ENCODE measurements around the gene EBF3. TPM values are rescaled to one million over a fixed set of nuclear protein-coding genes. Genes with fewer than 3 reads are reported as not detected.

The EBF3 gene
- total RNA-seq, 1 experiment from 2014 or later = not detected

GRCh38 chr10:130000918-130001317 lies 36.8 kb upstream of the EBF3 start:
- H3K4me3 Mint-ChIP-seq (ENCODE audit: unreplicated experiment) = no peak overlapping the region
- no peak for DNase-seq (ENCODE audit: unreplicated experiment)
- H3K4me1 Mint-ChIP-seq (ENCODE audit: insufficient read depth, unreplicated experiment) = no peaks in the 10 kb centered on the region
- H3K27me3 Mint-ChIP-seq (ENCODE audit: insufficient read depth, unreplicated experiment) = no peaks in the 10 kb centered on the region
- H3K27ac Mint-ChIP-seq (ENCODE audit: low read depth, unreplicated experiment) = no peak overlapping the region
- H3K9me3 Mint-ChIP-seq (ENCODE audit: unreplicated experiment) = peaks cover 6% of the 10 kb centered on the region
- H3K36me3 Mint-ChIP-seq (ENCODE audit: insufficient read depth, unreplicated experiment) = no peaks in the 10 kb centered on the region
- ChIA-PET CTCF (no interaction called here), POLR2A (no interaction called here)
- no TSS peak for BruUV-seq (replicated peaks)
- intact Hi-C loops (cut with micrococcal nuclease) = no loop called here
- TF ChIP-seq, protein P1, sequence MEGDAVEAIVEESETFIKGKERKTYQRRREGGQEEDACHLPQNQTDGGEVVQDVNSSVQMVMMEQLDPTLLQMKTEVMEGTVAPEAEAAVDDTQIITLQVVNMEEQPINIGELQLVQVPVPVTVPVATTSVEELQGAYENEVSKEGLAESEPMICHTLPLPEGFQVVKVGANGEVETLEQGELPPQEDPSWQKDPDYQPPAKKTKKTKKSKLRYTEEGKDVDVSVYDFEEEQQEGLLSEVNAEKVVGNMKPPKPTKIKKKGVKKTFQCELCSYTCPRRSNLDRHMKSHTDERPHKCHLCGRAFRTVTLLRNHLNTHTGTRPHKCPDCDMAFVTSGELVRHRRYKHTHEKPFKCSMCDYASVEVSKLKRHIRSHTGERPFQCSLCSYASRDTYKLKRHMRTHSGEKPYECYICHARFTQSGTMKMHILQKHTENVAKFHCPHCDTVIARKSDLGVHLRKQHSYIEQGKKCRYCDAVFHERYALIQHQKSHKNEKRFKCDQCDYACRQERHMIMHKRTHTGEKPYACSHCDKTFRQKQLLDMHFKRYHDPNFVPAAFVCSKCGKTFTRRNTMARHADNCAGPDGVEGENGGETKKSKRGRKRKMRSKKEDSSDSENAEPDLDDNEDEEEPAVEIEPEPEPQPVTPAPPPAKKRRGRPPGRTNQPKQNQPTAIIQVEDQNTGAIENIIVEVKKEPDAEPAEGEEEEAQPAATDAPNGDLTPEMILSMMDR (IDR thresholded peaks at IDR 0.05; ENCODE audit: unreplicated experiment) = no peak

GRCh38 chr10:129999140-129999539 lies 35.1 kb upstream of the EBF3 start:
- H3K9me3 Mint-ChIP-seq (ENCODE audit: unreplicated experiment) = peaks cover 13% of the 10 kb centered on the region
- POLR2A ChIA-PET = no interaction called here
- no peak for DNase-seq (ENCODE audit: unreplicated experiment)
- H3K4me3 Mint-ChIP-seq (ENCODE audit: unreplicated experiment) = no peak overlapping the region
- no peaks in the 10 kb centered on the region for H3K27me3 Mint-ChIP-seq (ENCODE audit: insufficient read depth, unreplicated experiment)
- TF ChIP-seq, protein P1 (IDR thresholded peaks at IDR 0.05; ENCODE audit: unreplicated experiment) = no peak
- no peaks in the 10 kb centered on the region for H3K36me3 Mint-ChIP-seq (ENCODE audit: insufficient read depth, unreplicated experiment)
- intact Hi-C loops (cut with micrococcal nuclease) = no loop called here
- no peak overlapping the region for H3K27ac Mint-ChIP-seq (ENCODE audit: low read depth, unreplicated experiment)
- no peaks in the 10 kb centered on the region for H3K4me1 Mint-ChIP-seq (ENCODE audit: insufficient read depth, unreplicated experiment)
- no TSS peak for BruUV-seq (replicated peaks)
- CTCF ChIA-PET = no interaction called here

- Mint-ChIP-seq H3K4me1 (ENCODE audit: insufficient read depth, unreplicated experiment) (peaks cover 5% of the 10 kb centered on the region), H3K4me3 (ENCODE audit: unreplicated experiment) (no peak overlapping the region), H3K27ac (ENCODE audit: low read depth, unreplicated experiment) (peak overlapping the region; percentile 34), H3K9me3 (ENCODE audit: unreplicated experiment) (peaks cover 17% of the 10 kb centered on the region), H3K36me3 (ENCODE audit: insufficient read depth, unreplicated experiment) (no peaks in the 10 kb centered on the region), H3K27me3 (ENCODE audit: insufficient read depth, unreplicated experiment) (no peaks in the 10 kb centered on the region)
- BruUV-seq (replicated peaks) = no TSS peak
- intact Hi-C loops (cut with micrococcal nuclease) = no loop called here
- CTCF ChIA-PET = interaction anchor here (0.6 to 1.6 kb wide), 4 partner anchors 29 to 175 kb away, joined by 3 to 5 read pairs (median 3); partner anchors contain the start of gene EBF3
- TF ChIP-seq, protein P1 (IDR thresholded peaks at IDR 0.05; ENCODE audit: unreplicated experiment) = no peak
- DNase-seq (ENCODE audit: unreplicated experiment) = no peak
- POLR2A ChIA-PET = interaction anchor here (0.6 to 1.6 kb wide), 3 partner anchors 9 to 116 kb away, joined by 3 to 9 read pairs (median 5); partner anchors contain the start of gene C10orf143
These were observed 29.5 kb upstream of the EBF3 start for GRCh38 chr10:129993621-129994020.

- ChIA-PET POLR2A (interaction anchor here (1.1 kb wide), 1 partner anchor 22 kb away, joined by 3 read pairs; no protein-coding TSS in a partner anchor), CTCF (interaction anchor here (0.5 to 1.6 kb wide), 3 partner anchors 11 to 1119 kb away, joined by 3 to 6 read pairs (median 5); no protein-coding TSS in a partner anchor)
These were observed 28.3 kb upstream of the EBF3 start for GRCh38 chr10:129992356-129992755.

More at GRCh38 chr10:129992356-129992755, 28.3 kb upstream of the EBF3 start:
- peaks cover 15% of the 10 kb centered on the region for H3K9me3 Mint-ChIP-seq (ENCODE audit: unreplicated experiment)
- intact Hi-C loops (cut with micrococcal nuclease) = no loop called here
- peaks cover 5% of the 10 kb centered on the region for H3K4me1 Mint-ChIP-seq (ENCODE audit: insufficient read depth, unreplicated experiment)
- BruUV-seq (replicated peaks) = no TSS peak
- no peaks in the 10 kb centered on the region for H3K36me3 Mint-ChIP-seq (ENCODE audit: insufficient read depth, unreplicated experiment)
- H3K4me3 Mint-ChIP-seq (ENCODE audit: unreplicated experiment) = no peak overlapping the region
- no peak for DNase-seq (ENCODE audit: unreplicated experiment)
- H3K27ac Mint-ChIP-seq (ENCODE audit: low read depth, unreplicated experiment) = no peak overlapping the region
- H3K27me3 Mint-ChIP-seq (ENCODE audit: insufficient read depth, unreplicated experiment) = no peaks in the 10 kb centered on the region
- TF ChIP-seq, protein P1 (IDR thresholded peaks at IDR 0.05; ENCODE audit: unreplicated experiment) = no peak
